Glomerular visceral epithelial cell (primary cell): Measurements from ENCODE around the gene PHKB.
A peak's percentile ranks its signal among the peaks of the same experiment; 100 is the strongest.
"Not testable (repeated sequence)": the region's sequence is repeated elsewhere in the genome, so short reads cannot be mapped to it uniquely, and the experiment has no call there.

Experiments used
- DNase-seq: peaks from one replicate; pipeline ENCODE4 v3.0.0-alpha.2; 2016; ENCODE audit errors: extremely low spot score

The PHKB gene

GRCh38 chr16:47469227-47469626, 8.1 kb downstream of the PHKB start:
- no peak for DNase-seq

DNA sequence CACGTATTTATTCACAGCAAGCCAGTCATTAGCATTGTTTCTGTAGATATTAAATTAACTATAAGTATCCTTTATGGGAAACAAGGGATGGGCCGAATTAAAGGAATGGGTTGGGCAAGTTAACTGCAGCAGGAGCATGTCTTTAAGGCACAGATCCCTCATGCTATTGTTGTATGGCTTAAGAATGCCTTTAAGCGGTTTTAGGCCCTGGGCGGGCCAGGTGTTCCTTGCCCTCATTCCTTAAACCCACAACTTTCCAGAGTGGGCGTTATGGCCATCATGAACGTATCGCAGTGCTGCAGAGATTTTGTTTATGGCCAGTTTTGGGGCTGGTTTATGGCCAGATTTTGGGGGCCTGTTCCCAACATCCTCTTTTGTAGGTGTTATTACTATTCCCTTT, 9.1 kb downstream of the PHKB start:
- DNase-seq, result no peak

- DNase-seq, result no peak
Observed at GRCh38 chr16:47470810-47471209, 9.7 kb downstream of the PHKB start.

DNA sequence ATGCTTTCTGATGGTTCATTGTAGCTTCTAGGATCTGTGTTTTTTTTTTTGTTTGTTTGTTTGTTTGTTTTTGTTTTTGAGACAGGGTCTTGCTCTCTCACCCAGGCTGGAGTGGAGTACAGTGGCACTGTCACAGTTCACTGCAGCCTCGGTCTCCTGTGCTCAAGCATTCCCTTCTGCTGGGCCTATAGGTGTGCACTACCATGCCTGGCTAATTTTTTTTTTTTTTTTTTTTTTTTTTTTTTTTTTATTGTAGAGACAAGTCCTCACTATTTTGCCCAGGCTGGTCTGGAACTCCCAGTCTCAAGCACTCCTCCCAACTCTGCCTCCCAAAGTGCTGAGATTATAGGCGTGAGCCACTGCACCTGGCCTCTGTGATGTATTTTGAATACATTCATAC, 11.9 kb downstream of the PHKB start:
- not testable (repeated sequence) for DNase-seq

GRCh38 chr16:47473792-47474191, 12.7 kb downstream of the PHKB start:
- DNase-seq, result no peak

DNA sequence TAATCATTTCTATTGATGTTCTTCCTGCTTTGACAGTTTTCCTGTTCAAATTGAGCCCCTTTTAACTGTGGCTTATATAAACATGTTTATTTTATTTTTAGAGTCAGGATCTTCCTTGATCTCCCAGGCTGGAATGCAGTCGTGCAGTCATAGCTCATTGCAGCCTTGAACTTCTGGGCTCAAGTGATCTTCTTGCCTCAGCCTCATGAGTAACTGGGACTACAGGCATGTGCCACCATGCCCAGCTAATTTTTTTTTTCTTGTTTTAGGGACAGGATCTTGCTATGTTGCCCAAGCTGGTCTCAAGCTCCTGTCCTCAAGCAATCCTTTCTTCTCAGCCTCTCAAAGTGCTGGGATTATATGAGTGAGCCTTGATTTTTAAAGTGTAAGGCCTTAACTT, 14.7 kb downstream of the PHKB start:
- DNase-seq, result no peak

DNA sequence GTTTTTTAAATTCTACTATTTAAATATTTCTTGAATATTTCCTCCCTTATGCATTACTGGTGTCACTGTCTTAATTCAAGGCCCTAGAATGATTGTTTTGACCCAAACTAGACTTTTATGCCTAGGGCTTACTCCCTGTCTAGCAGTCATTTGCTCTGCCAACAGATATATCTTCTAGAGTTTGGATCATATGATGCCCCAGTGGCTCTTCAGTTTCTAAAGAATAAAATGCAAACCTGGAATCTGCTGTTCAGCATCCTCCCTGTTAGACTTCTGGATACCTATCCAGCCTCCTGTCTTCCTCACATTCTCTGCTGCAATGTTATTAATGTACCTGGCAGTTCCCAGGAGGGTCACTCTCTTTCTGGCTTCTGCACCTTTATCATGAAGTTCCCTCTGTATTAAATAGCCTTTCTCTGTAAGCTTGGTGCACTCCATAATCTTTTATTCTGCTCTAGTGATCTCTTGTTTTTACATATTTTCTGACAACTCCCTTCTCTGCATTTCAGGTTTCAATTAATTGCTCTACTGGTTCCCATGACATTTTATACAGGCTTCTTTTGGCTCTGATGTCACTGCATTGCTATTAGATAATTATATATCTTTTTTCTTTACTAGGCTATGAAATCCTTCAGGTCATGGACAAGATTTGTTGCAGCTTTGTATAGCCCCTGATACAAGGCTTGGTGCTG, 15.7 kb downstream of the PHKB start:
- no peak for DNase-seq

DNA sequence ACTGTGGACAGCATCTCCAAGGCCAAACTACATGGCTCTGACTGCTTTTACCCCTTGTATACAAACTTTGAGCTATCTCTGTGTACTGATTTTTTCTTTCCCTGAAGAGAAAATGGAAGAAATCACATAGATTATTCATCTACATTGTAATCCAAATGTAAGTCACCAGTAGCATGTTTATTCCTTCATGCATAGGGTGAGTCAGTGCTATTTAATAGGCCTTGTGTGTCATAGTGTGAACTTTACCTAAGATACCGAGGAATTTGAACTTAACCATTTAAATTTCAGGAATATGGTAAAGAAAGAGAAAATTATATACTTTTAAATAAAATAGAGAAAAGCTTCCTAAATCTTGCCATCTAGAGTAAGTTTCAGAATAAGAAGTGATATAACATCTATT, 16.5 kb downstream of the PHKB start:
- DNase-seq, result no peak

DNA sequence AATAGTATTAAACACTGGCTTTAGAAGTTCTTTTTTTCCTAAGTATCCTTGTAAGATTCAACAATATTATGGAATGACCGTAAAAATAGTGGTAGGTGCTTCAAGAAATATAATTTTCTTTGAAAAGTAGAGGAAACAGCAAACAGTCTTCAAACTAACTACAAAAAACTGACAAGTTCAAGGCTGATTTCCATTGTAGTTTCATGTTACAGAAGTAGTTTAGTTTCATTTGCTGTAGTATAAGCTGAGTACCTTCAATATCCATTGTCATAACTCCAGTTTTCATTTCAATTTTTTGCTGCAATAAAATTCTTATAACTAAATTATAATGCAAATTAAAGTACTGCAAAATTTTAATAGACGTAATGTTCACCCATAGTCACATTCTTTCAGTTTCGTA, 19.3 kb downstream of the PHKB start:
- DNase-seq, result no peak

GRCh38 chr16:47481698-47482374, 20.7 kb downstream of the PHKB start:
- DNase-seq, result no peak

- no peak for DNase-seq
Observed at GRCh38 chr16:47483616-47484015, 22.5 kb downstream of the PHKB start.

DNA sequence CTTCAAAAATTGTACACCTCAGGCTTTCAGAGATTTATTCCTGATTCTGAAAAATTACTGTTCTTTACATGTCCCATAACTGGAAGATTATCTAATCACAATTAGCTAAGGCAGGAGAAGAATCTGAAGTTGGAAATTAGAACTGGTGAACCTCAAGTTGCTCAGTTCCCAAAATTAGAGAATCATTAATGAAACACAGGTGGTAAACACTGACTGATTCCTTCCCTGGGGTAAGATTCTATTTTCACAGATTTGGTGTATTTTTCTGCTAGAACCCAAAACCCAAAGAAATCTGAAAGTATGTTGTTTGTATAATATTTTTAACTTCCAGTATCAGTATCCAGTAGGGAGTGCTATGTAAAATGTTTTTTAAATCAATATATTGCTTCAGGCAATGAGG, 25.7 kb downstream of the PHKB start:
- no peak for DNase-seq

- DNase-seq, result no peak
Observed at GRCh38 chr16:47488051-47488450, 26.9 kb downstream of the PHKB start.

DNA sequence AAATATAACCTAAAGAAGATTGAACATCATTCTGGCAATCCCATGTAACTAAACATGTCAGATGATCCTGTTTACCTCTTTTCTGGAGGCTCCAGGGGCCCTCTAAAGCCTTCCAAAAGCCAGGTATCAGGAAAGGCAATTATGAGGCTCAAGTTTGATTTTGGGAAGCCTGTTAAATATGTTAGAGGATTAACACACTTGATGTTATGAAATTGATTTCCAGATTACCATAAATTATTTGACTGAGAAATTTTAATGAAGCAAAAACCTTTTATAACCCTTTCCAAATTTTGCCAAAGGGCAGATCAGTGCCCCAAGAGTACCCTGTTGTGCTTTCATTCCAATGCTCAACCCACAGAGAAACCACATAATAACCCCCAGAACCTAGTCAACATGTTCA, 29.3 kb downstream of the PHKB start:
- no peak for DNase-seq

- DNase-seq, result no peak
Observed at GRCh38 chr16:47492036-47492427, 30.9 kb downstream of the PHKB start.

- no peak for DNase-seq
Observed at GRCh38 chr16:47492428-47493377, 31.6 kb downstream of the PHKB start.

- DNase-seq, result no peak
Observed at GRCh38 chr16:47493381-47494337, 32.5 kb downstream of the PHKB start.

DNA sequence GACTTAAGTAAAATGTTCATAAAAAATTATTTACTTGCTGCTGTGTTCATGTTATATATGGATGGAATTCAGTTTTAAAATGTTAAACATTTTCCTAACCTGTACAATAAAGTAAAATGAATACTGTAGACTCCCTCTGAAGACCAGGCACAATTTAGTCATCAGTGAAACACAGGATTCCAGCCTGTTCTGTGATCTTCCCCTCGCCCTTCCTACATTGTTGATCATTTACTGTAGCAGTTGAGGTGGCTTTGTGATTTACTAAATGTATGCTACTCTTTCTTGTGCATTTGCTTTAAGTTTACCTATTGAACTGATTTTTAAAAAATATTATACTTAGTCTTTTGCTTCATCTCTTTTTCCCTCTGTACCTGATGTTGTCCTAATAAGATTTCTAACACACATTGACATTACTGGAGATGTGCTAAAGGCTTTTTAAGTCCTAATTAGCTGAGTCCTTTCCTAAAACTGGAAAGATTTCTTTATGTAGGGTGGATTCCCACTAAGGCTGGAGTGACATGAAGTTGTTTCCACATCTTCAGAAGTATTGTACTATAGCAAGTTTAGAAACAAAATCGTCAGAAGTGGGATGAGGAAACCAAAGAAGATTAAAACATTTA, 38.1 kb downstream of the PHKB start:
- no peak for DNase-seq

DNA sequence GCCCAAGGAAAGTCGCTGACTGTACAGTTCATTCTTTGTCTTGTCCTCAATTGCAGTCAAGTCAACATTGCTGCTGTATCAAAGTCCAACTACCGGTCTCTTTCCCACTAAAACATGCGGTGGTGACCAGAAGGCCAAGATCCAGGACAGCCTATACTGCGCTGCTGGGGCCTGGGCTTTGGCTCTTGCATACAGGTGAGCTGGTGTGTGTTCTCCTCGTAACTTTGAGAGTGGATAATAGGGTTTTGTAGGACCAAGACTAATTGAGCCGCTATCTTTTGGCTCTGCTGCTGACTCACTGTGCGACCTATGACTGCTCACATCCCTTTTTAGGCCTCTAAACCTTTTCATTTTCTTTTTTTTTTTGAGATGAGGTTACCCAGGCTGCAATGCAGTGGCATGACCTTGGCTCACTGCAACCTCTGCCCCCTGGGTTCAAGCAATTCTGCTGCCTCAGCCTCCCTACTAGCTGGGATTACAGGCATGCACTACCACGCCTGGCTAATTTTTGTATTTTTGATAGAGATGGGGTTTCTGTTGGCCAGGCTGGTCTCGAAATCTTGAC, 38.7 kb downstream of the PHKB start:
- DNase-seq, result no peak

DNA sequence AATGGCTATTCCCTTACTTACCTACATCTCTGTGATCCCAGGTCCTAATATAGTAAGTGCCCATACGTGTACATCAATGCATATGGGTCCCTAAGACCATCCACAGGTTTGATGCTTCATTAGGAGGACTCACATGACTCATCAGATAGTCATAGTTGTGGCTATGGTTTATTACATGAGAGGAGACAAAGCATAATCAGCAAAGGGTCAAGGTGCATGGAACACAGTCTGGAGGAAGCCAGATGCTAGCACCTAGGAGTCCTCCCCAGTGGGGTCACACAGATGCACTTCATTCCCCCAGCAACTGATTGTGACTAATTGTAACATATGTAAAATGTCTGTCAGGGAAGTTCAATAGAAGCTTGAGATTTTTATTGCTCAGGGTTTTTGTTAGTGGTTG, 42.8 kb downstream of the PHKB start:
- peak; percentile 15 for DNase-seq

DNA sequence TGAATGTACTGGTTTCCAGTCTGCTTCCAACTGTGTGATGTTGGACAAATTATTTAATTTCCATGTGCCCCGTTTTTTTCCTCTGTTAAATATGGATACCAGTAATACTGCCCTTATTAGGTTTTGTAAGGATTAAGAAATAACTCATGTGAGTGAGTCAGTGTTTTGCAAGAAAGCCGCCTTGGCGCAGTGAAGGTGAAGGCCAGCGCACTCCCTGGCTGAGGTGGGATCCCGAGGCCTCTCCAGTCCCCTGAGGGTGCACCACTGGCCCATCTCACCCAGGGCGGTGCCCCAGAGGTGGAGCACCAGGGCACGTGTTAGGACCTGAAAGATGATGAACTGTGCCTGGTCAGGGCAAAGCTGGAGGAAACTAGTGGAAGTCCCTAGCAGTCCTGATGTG, 43.5 kb downstream of the PHKB start:
- DNase-seq, result no peak
